ENCODE data around the gene PPFIA3. TPM values are rescaled to one million over a fixed set of nuclear protein-coding genes. Genes with fewer than 3 reads are reported as not detected.
A peak's percentile ranks its signal among the peaks of the same experiment; 100 is the strongest.

The PPFIA3 gene
- total RNA-seq, 1 experiment from 2014 or later: 28.1 TPM

DNA sequence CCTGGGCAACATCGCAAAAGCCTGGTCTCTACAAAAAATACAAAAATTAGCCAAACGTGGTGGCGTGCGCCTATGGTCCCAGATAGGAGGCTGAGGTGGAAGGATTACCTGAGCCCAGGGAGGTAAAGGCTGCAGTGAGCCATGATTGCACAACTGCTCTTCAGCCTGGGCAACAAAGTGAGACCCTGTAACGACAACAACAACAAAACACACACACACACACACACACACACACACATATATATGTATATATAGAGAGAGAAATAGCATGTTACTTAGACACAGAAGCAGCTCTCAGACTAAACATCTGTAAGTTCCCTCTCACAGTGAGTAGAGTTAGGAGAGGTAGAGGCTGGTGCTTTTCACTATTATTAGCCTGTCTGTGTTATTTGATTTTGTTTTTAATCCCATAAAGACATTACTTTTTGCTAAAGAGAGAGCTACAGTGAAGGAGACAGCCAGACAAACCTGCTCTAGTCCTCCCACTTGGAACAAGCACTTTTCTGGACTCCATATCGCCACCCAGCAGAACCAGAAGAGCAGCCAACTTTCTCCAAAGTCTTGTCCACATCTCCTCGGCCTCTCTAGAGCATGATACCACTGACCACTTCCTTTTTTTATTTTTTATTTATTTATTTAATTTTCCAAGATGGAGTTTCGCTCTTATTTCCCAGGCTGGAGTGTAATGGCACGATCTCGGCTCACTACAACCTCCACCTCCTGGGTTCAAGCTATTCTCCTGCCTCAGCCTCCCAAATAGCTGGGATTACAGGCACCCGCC lies 7.9 kb upstream of the PPFIA3 start (continued):
- TF ChIP-seq CTCF (IDR thresholded peaks at IDR 0.05 in 2 of 3, conservative IDR thresholded peaks at IDR 0.05 in 1 of 3; ENCODE audit: borderline replicate concordance in 1 of 3, insufficient read depth in 1 of 3, low read depth in 2 of 3, low read length in 2 of 3): no peak

- no peak for TF ChIP-seq JUND (IDR thresholded peaks at IDR 0.05)
- peak; percentile 61 for TF ChIP-seq YY1 (IDR thresholded peaks at IDR 0.05; ENCODE audit: extremely low read depth, insufficient replicate concordance, low read depth, low read length)
- TF ChIP-seq SP1 (IDR thresholded peaks at IDR 0.05; ENCODE audit: low read depth): 0 out of 2 replicates have a peak, but pooled peaks have one; percentile 23
- TF ChIP-seq, protein P1, sequence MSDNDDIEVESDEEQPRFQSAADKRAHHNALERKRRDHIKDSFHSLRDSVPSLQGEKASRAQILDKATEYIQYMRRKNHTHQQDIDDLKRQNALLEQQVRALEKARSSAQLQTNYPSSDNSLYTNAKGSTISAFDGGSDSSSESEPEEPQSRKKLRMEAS (IDR thresholded peaks at IDR 0.05): peak; percentile 83
- peak; percentile 21 for TF ChIP-seq POLR2A (IDR thresholded peaks at IDR 0.05; ENCODE audit: borderline replicate concordance, extremely low read depth, insufficient read depth, insufficient read length)
- peak; percentile 76 for TF ChIP-seq POLR2AphosphoS5 (IDR thresholded peaks at IDR 0.05; ENCODE audit: low read depth, low read length)
- no peak for TF ChIP-seq EZH2 (IDR thresholded peaks at IDR 0.05)
- TF ChIP-seq ELF1 (IDR thresholded peaks at IDR 0.05; ENCODE audit: borderline replicate concordance, low read depth): no peak
- intact Hi-C loops (cut with micrococcal nuclease): no loop called here
- H3K79me2 ChIP-seq (ENCODE audit: insufficient read depth, low read length): no peaks in the 10 kb centered on the region
- CTCF ChIA-PET: interaction anchor here (0.6 to 2.7 kb wide), 11 partner anchors 7 to 135 kb away, joined by 4 to 28 read pairs (median 6); partner anchors contain the start of genes GYS1 and RUVBL2
- H2AFZ ChIP-seq (ENCODE audit: low read depth, low read length, poor library complexity, severe bottlenecking): peak within 1 kb of the TSS; percentile 84
- peaks cover 2 to 3% of the 10 kb centered on the region in 2 experiments; a peak in 2 of 4 replicates for H3K36me3 ChIP-seq (ENCODE audit: control insufficient read depth in 1 of 2, insufficient read depth in 2 of 2, low read length in 2 of 2)
- DNase-seq (ENCODE audit: low read depth, low spot score) (peak; percentile 52), ATAC-seq (peak; percentile 73)
- RAD21 ChIA-PET (ENCODE audit: low non-redundant PET in 1 of 2, low total read pairs in 2 of 2, uncharacterized antibody in 2 of 2, unreplicated experiment in 2 of 2): interaction anchor here in 1 of 2 experiments (1.1 kb wide), 1 partner anchor 16 kb away, joined by 3 read pairs; no protein-coding TSS in a partner anchor
- no peaks in the 10 kb centered on the region for H3K9me2 ChIP-seq (ENCODE audit: insufficient read depth)
- H3K9ac ChIP-seq (ENCODE audit: low read length): peak within 1 kb of the TSS; percentile 69
- POLR2A ChIA-PET: interaction anchor here (1.8 to 2.4 kb wide), 2 partner anchors 15 to 36 kb away, joined by 8 to 9 read pairs; no protein-coding TSS in a partner anchor
- no peaks in the 10 kb centered on the region for H3K27me3 ChIP-seq (ENCODE audit: insufficient read depth, low read length)
- H3K27ac ChIP-seq (ENCODE audit: low read depth, low read length): peak within 1 kb of the TSS; percentile 60
- H3K9me3 ChIP-seq (ENCODE audit: control insufficient read depth in 1 of 2, insufficient read depth in 1 of 2, low read depth in 1 of 2, low read length in 2 of 2): no peaks in the 10 kb centered on the region
- H3K4me1 ChIP-seq (ENCODE audit: control insufficient read depth in 1 of 2, insufficient read depth in 2 of 2, low read length in 2 of 2): peaks cover 19 to 41% of the 10 kb centered on the region in 2 experiments
- no peaks in the 10 kb centered on the region for H4K20me1 ChIP-seq (ENCODE audit: insufficient read depth)
- H3K4me2 ChIP-seq (ENCODE audit: low read length): peak within 1 kb of the TSS; percentile 89
- no TSS peak for BruUV-seq (replicated peaks)
- H3K4me3 ChIP-seq (replicated peaks in 1 of 2; ENCODE audit: low read depth in 1 of 2, low read length in 2 of 2): peak within 1 kb of the TSS; percentile 62 to 75
Measured at GRCh38 chr19:49113762-49114629, 5.3 kb upstream of the PPFIA3 start, which contains the start of gene LIN7B. LIN7B (plus strand) TSS chr19:49114370; CDS start chr19:49114405, 35 bp downstream.
